GM18526 (cell line): ENCODE results near the gene TNFAIP3.

Experiments
- POLR2A ChIP-seq: IDR thresholded peaks from 3 replicates; pipeline ENCODE4 v1.6.1; 2011; ENCODE audit not compliant: insufficient read length; ENCODE audit errors: extremely low read depth

TNFAIP3 gene

DNA sequence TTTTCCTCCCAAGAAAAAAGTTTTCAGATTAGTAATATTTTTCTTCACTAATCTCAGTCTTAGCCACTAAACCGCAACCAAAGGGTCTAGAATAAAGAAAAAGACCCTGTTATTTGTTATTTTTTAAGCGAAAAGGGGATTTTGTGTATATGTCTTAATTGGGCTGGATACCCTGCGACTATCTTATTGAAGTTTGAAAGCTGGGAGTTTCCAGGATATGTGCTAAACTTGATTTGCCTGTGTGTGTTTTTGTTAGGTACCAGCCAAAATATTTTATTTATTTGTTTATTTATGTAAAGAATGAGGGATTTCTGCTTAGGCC is 52.4 kb downstream of the TNFAIP3 start:
- TF ChIP-seq POLR2A, result no peak

DNA sequence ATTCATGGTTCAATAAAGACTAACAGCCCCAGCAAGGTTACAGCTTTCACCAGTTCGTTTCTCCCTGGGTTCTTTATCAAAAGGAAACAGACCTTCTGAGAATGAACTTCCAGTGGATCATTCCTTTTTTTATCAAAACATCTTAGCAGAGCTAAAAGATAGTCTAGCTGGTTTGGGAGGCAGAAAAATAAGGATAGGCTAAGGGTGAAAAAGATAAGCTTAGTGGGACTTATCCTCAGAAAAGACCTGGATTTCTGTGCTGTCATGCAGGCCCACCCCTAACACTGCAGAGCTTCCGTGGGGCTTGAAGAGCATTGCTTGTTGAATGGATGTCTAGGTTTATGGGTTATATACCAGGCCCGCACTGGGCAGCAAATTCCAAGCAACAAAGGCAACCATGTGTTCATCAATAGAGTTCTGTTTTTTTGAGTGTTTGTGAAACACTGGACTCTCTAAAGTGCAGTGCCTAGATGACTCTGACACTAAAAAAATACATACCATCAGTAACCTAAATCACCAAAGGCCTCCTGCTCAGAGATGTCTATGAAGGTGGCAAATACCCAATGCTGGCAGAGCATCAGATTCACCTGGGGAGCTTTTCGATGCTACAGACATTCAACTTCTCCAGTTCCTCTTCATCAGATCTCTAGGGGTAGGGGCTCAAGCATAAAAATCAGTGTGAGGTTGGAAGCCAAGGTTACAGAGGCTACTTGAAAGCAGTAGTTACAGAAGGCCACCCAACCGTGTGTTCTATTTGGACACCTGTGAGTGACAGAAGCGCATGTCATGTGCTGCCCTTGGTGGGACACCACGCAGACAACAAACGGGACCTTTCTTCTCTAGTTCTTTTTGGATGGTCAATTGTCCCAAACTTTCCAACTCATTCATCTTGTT is 53.0 kb downstream of the TNFAIP3 start:
- TF ChIP-seq POLR2A, result no peak

DNA sequence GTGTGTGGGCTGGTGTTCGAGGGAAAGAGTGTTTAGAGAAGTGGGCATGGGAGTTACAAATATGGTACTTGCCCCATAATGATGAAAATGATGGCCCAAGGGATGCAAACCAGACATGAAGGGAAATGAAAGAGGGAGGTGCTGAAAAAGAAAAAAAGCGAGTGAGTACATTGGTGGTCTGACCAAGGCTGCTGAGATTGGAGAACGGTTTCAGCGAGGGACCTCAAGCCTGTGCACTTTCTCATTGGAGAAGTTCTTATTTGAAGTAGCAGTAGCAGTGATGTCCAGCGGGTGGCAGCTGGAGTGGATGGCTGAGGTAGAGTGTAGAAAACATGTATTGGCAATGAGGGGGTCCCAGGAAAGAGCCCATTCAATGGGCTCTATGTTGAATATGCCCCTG is 54.8 kb downstream of the TNFAIP3 start:
- no peak for TF ChIP-seq POLR2A

DNA sequence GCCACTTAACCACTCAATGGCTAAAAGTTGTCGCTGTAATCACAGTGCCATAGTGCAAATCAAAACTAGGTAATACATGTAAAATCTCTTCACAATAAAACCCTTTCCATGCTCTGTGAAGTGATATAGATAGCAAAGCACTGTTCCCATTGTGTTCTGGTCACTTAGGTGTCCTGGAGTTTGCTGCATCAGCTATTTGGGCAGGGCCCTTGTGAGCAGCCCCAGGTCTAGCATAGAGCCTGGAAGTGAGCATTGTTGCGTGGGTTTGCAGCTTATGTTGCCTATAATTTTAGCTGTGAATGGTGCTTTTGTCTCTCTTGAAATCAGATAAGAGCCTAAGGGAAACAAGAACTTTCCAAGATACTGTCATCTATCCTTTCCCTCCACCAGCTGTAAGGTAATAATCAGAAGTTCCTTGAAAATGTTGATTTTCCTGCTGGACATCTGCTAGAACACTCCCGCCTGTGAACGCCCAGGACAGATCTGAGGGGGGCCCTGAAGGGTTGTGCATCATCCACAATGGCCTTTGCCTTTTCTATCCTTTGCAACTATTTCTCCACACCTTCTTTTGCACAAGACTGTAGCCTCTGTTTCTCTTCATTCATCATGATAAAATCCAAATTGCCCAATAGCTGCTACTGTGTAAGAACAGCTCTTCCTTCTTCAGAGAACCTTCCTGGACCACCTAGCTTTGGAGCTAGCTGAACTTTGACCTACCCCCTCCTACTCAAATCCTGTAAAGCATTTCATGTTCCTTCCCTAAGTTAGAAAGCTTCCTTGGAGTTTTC is 57.0 kb downstream of the TNFAIP3 start:
- no peak for TF ChIP-seq POLR2A

DNA sequence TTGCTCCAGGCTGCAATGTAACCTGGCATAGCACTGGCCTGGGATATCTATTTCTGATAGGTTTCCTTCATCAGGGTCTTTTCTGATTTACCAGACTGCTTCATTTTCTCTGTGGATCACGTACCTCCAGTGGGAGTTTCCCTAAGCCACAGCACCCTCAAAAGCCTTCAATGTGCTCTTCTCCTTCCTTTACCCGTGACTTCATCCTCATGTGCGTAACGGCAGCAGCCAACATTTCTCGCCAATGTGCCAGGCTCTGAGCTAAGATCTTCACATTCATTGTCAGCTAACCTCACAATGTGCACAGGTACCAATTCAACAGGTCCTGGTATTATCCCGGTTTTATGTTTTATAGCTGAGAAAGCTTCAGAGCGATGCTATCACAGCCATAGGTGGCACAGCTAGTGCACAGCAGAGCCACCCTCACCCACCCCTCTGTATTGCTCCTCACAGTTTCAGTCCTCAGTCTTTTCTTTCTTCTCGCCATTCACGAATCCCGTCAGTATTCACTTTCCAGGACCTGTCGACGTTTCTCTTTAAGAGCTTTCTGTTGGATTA is 58.2 kb downstream of the TNFAIP3 start:
- TF ChIP-seq POLR2A, result no peak

DNA sequence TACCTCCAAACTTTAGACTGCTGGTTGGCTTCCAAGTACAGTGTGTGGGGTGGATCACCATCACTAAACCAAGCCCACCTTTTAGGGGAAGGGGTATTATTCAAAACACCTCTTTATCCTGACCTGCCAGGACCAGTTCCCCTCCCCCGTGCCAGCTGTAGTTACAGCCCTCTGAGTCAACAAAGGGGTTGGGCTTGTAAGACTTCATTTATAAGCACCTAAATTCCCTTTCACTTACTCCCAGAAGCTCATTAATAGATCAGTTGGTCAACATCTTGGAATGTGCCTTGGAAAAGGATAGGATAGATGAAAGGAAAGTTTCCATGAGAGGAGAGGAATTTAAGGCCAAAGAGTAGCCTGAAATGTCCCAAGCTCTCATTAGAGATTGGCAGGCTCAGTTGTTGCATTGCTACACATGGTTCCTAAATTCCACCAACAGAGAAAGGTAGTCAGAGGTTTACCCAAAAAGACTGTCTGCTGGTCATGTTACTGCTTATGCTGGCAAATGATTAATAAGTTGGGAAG is 59.2 kb downstream of the TNFAIP3 start:
- TF ChIP-seq POLR2A, result no peak

DNA sequence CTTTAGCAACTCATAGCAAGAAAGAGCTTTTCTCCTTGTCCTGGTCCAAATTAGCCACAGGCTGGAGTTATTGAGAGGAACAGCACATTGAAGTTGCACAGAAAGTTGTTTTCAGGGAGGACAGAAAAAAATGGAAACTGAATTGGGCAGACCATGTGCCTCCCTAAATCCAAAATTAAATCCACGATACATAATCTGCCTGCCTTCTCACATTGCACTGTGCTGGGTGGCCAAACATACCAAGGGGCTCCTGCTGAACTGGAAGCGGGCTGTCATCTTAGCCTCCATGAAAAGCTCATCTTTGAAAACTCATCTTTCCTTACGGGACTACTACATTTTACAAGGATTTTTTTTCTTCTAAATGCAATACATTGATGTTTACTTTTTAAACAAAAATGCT is 59.9 kb downstream of the TNFAIP3 start:
- TF ChIP-seq POLR2A, result no peak

DNA sequence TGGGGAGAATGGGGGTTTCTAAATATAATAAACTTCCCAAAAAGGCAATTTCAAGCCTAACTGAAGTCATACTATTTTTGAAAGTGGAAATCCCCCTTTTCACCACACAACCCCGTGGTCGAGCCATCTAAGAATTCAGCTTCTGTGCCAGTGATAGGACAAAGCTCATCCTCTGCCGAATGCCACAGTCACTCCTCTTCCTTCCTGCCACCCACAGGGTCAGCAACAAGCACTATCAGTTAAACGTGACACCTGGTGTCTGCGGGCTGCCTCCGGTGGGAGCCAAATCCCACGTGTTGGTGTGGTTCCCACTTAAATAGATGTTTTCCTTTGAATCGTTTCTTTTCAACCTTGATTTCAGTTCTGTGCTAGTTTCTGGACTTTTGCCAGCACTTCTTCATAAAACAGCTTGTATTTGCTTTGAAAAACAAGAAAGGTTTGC is 60.7 kb downstream of the TNFAIP3 start:
- TF ChIP-seq POLR2A, result peak; percentile 49

DNA sequence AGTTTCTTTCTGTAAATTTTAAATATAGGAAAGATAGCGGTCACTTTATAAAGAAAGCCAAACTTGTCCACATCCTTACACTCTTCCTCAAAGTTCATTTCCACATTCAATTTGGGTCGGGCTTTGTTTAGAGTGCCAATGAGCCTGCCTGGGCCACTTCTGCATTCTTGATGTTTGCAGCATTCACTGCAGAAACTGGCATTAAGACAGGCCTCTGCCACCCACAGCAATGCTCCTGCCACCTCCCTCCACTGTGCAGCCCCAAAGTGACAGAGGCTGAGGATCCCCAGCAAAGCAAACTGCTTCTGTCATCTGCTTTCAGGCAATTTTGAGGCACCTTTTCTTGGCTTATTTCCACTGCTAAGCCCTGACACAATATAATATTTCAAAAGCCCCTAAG is 61.2 kb downstream of the TNFAIP3 start:
- peak; percentile 12 for TF ChIP-seq POLR2A

DNA sequence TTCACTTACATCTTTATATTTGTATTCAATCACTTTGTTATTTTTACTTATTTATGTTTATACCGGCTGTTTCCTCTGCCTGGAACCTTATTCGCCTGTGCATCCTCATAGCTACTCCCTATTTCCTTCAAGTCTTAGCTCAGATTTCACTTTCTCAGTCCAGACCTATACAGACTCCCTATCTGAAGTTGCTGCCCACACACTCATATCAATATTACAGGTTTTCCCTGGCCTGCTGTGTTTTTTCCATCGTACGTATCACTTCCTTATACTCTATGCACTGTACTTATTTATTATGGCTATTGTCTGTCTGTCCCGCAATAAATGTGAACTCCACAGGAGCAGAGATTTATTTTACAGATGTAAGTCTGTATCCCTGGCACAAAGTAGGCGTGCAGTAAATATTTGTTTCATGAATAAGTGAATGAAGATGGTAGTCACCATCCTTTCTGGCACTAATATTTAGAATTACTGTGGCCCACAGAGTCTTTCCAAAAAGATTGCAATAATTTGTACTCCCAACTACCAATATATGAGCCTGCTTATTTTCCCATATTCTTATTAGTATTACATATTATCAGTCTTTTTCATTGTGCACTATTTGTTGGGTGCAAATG is 64.9 kb downstream of the TNFAIP3 start:
- TF ChIP-seq POLR2A, result no peak
